ENCODE measurements around the gene VPS26C.
"Not testable (repeated sequence)": the region's sequence is repeated elsewhere in the genome, so short reads cannot be mapped to it uniquely, and the experiment has no call there.

Gene VPS26C

DNA sequence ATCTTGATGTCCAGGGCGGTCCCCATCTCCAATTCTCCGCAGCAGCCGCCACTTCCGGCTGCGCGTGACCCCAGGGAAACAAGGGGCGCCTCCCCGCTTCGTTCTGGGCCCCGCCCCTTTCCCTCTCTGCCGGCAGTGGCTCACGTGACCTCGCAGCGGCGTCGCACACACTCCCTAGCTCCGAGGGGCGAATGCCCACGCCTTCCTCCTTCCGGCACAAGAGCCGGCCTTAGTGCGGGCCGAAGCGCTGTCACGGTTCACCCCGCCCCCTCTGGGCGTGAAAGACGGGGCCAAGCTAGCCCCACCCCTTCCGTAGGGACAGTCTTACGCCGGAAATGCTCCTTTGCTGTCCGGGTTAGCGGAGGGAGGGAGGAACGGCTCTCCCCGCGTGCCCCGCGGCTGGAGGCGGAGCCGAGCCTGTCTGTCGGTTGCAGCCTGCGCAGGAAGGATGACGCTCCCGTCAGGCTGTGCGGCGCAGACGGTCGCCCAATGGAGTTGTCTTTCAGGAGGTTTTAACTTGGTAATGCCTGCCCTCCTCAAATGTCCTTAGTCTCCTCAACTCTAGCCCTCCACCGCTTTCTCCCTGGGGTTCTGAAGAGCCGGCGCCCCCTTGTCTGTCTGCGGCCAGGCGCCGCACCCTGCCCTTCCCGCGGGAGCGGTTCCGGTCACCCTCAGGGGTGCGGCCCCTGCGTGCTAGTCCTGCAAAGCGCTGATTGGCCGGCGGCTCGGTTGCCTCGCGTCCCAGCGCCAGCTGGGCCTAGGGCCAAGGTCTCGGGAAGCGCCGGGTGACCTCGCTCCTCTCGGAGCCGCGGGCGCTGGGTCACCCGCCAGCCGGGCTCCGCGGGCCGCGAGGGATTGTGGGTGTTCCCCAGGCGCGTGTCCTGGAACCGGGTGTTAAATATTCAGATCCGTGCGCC lies at the start of gene VPS26C:
TSS of gene VPS26C (minus strand) at position 66 of the 917 bp plus-strand sequence. CDS start at position 26, 40 bp downstream.
- DNase-seq, result peak; percentile 98

DNA sequence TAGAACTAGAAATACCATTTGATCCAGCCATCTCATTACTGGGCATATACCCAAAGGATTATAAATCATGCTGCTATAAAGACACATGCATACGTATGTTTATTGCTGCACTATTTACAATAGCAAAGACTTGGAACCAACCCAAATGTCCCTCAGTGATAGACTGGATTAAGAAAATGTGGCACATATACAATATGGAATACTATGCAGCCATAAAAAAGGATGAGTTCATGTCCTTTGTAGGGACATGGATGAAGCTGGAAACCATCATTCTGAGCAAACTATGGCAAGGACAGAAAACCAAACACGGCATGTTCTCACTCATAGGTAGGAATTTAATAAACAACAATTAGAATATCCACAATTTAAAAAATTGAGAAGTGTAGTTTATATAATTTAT lies 48.9 kb upstream of the VPS26C start:
- DNase-seq, result not testable (repeated sequence)

DNA sequence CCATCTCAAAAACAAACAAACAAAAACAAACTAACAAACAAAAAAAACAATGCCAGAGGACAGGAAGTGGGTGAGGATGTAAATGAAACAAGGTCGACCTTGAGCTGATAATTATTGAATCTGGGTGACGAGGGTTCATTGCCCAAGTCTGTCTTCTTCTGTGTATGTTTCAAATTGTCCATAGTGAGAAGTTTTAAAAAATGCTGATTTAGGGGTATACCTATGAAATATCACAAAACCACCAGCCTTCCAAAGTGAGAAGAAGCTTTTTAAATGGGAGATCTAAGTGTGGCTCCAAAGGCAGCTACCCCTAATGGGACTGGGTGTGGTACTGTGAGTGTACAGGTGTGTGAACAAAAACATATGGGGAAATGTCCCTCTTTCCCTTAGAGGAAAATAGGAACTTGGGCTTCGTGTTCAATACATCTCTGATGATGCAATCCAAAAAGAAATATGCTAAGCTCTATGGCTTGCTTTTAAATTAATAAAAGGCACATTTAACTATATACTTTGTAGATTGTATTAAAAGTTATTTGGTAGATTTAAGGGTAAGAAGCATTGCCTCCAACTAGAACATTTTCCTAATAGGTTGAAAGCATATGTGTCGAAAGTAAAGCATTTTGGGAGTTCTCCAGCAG lies 33.1 kb upstream of the VPS26C start:
- DNase-seq, result no peak

DNA sequence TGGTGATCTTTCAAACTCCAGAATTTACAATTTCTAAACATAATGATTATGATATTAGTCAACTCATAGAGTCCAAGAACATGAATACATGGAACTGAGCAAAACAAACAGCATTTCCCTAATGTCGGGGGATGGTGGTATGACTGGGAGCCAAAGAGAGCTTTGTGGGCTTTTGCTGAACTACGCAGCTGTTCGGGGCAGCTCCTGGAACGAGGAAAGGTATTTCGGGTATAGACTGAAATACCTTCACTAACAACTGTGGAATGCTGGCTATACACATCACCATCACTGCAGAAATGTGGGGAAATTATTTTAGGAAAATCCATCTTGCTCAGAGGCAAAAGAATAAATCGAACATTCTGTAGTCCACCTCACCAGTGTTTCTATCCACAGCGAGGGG lies 30.2 kb upstream of the VPS26C start:
- DNase-seq, result no peak

DNA sequence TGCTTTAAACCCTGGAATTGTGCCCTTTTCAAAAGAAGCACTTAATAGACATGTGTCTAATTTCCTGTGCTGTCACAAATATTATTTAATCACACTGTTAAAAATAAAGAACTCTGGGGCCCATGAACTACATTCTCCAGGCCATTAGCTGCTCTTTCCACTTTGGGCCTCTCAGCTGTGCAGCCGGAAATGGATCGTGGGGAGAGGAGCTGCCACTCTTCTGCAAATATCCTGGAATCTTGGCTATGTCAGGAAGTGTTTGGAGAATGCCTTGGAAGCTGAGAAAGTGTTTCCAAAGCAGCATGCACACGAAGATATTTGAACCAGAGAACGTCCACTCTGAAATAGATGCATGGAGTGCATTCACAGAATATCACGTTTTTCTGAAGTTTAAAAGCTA lies 27.5 kb upstream of the VPS26C start:
- DNase-seq, result no peak

DNA sequence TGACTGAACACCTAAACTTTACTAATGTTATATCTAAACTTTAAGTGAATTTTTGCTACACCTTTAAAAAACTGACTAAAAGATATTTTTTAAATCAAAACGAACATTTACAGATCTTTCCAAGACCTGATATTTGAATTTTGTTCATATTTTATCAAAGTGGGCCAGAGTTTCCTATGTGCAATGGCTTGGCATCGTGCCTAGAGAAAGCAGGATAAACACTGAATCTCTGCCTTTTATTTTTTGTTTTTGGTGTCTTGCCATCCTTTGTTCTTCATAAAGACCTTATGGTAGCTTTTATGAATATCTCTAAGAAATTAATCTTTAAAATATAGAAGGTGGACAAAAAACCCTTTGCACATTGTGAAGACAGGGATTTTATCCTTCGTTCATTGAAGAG lies 25.8 kb upstream of the VPS26C start:
- no peak for DNase-seq

DNA sequence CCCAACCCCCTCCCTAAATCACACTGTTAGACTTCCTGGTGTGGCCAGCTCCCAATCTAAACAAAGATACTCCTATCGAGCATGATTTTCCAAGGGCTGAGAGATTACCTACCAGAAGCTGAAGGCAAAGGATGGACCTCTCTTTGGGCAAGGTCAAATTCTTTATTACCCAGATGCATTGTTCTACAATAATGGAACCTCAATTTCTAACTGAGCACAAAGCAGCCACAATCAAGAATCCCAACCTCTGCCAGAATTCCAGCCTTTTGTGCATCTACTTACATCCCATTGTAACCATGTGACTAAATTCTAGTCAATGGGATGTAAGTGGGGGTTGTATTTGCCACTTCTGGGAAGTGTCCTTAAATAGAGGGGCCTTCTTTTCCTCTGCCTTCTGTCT lies 24.9 kb upstream of the VPS26C start:
- DNase-seq, result no peak

DNA sequence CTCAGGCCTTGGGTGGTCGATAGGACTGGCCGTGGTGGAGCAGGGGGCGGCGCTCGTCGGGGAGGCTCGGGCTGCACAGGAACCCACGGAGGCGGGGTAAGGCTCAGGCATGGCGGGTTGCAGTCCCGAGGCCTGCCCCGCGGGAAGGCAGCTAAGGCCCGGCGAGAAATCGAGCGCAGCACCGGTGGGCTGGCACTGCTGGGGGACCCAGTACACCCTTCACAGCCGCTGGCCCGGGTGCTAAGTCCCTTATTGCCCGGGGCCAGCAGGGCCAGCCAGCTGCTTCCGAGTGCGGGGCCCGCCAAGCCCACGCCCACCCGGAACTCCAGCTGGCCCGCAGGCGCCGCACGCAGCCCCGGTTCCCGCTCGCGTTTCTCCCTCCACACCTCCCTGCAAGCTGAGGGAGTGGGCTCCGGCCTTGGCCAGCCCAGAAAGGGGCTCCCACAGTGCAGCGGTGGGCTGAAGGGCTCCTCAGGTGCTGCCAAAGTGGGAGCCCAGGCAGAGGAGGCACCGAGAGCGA lies 16.1 kb upstream of the VPS26C start:
- DNase-seq, result not testable (repeated sequence)

DNA sequence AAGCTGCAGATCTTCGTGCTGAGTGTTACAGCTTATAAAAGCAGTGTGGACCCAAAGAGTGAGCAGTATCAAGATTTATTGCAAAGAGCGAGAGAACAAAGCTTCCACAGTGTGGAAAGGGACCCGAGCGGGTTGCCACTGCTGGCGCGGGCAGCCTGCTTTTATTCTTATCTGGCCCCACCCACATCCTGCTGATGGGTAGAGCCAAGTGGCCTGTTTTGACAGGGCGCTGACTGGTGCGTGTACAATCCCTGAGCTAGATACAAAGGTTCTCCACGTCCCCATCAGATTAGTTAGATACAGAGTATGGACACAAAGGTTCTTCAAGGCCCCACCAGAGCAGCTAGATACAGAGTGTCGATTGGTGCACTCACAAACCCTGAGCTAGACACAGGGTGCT lies 15.5 kb upstream of the VPS26C start:
- not testable (repeated sequence) for DNase-seq

DNA sequence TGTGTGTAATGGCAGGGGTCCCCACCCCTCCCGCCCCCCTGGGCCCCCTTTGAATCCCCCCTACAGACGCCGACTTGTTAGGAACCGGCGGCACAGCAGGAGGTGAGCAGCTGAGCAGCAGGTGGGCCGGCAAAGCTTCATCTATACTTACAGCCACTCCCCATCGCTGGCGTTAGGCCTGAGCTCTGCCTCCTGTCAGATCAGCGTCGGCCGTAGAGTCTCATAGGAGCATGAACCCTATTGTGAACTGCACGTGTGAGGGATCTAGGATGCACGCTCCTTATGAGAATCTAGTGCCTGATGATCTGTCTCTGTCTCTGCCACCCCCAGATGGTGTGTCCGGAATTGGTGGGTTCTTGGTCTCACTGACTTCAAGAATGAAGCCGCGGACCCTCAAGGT lies 14.9 kb upstream of the VPS26C start:
- DNase-seq, result peak; percentile 47 to 61

DNA sequence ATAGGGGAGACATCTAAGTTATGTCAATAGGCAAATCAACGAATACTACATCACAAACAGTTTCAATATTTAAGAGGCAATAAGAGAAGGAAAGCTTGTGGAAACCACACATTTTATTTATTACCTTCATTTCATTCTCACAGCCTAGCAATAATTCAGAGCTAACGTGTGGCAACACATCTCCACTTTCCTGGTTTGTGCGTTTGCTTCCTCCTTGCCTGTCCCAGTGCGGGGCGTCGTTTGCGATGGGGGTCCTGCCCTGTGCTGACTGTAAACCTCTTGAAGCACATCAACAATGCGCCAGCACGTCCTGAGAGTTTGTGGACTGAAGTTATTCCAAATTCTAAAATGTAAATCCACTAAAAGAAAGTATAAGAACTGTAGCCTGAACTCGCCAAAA lies 14.4 kb upstream of the VPS26C start:
- no peak for DNase-seq

DNA sequence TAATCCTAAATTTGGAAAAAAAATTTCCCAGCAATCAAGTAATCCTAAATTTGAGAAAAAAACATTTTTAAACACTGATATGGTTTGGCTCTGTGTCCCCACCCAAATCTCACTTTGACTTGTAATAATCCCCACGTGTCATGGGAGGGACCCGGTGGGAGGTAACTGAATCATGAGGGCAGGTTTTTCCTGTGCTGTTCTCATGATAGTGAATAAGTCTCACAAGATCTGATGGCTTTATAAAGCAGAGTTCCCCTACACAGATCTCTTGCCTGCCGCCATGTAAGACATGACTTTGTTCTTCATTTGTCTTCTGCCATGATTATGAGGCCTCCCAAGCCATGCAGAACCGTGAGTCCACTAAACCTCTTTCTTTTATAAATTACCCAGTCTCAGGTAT lies 12.1 kb upstream of the VPS26C start:
- not testable (repeated sequence) for DNase-seq

DNA sequence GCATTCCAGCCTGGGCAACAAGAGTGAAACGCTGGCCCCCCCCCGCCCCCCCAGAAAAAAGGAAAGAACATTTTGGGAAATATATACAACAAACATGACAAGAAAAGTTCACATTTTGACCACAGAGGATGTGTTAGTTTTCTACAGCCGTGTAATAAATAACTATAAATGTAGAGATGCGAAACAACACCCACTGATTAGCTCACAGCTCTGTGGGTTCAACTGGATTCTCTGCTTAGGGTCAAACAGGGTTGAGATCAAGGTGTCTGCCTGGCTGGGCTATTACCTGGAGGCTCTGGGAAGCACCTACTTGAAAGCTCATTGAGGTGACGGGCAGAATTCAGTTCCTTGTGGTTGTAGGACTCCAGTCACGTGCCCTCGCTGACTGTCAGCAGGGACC lies 11.1 kb upstream of the VPS26C start:
- no peak for DNase-seq

DNA sequence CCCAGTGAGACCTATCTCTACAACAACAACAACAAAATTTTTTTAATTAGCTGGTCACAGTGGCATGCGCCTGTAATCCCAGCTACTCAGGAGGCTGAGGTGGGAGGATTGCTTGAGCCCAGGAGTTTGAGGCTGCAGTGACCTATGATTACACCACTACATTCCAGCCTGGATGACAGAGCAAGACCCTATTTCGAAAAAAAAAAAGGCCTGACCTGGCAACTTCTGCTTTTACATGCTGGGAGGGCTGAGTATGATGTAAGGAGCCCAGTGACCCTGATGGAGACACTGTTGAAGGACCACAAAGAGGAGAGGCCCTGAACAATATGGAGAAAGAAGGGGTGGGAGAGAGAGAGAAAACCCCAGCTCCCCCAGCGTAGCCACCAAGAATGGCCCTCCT lies 9.2 kb upstream of the VPS26C start:
- no peak for DNase-seq

DNA sequence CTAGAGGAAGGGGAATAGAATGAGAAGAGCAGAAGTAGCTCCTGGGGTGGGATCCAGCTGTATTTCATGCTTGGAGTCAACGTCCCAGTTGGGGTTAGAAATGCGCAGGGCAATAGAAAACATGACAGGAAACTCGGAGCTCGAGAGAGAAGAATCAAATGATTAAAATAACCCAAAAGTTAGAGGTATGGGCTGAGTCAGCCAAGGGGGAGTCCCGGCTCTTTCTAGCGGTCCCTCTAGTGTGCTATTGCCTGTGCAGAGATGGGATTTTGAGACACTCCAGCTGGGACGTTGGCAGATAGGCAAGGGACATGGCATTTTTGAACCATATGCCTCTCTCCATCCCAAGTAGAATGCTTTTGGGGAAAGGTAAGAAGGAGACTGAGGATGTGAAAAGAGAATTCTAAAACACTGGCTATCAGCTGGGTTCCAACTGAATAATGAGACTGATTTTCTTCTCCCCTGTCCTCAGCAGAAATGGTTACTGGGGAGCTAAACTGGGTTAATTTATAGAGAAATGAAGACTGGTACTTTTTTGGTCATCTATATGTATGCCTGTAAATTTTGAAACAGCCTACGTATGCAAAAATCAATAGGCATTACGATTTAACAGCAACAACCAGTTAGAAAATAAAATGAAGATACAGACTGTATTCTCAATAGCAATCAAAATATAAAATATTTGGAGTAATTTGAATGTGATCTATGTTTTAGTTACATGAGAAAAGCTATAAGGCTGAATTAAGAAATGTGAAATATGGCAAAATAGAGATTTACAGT lies 7.0 kb upstream of the VPS26C start:
- DNase-seq, result no peak

DNA sequence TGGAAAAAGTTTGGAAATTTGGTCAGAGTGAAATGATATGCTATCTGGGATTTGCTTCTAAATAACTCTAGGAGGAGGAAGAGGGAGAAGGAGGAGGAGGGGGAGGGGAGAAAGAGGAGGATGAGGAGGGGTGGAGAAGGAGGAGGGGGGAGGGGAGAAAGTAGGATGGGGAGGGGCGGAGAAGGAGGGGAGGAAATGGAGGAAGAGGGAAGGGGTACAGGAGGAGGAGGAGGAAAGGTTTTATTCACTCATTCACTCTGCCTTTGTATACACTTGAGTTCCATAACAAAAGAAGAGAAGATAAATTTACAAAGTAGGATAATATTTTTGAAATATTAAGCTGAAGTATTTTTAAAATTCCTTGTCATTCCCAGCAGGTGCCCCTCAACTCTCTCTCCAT lies 6.3 kb upstream of the VPS26C start:
- DNase-seq, result no peak

DNA sequence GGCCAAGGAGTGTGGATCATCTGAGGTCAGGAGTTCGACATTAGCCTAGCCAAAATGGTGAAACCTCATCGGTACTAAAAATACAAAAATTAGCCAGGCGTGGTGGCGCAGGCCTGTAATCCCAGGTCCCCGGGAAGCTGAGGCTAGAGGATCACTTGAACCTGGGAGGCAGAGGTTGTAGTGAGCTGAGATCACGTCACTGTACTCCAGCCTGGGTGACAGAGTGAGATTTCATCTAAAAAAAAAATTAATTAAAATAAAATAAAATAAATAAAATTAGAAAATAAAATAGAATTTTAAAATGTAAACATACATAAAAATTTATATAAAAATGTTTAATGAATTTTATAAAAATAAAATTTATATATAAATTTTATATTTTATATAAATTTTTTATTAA lies 5.8 kb upstream of the VPS26C start:
- no peak for DNase-seq

DNA sequence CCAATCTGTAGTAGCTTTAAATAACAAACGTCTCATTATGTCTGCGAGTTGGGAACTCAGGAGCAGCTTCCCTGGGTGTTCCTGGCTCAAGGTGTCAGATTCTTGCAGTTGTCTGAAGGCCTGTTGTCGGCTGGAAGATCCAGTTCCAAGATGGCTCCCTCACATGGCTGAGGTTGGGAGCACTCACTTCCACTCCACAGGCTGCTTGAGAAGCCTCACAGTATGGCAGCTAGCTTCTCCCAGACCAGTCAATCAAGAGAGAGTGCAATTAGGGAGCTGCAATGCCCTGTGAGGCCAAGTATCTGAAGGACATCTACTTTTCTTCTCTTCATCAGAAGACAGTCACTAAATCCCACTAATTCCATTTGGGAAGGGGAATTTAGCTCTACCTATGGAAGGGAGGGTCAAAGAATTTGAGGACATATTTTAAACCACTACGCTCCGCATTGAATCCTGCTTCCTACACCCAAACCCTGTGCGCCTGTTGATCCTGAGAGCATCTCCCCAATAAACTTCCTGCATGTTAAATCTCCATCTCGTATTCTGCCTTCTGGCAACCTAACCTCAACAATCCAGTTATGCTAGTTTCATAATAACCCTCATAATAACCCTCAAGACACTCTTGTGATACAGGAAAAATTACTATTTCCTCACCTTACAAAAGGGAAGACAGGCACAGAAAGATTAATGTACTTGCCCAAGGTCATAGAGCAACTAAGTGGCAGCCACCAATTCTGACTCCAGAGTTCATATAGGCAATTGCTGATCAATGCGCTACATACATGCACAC lies 3.6 kb upstream of the VPS26C start:
- no peak for DNase-seq

DNA sequence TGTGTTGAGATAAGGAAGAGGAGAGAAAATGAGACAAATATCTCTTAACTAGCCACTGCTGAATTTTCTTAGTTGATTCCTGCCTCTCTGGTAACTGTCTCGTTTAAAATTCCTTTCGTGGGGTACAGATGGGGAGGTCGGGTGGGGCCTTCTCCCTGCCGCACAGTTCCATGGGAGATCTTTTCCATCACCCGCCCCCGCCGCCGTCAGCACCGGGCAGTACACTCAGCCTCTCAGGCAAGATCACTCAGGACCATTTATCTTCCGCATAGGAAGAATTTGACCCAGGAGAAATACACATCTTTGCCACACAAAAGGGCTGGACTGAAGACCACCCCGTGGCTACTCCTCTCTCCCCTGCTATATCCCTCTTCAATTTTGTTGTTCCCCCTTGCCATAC lies 2.3 kb upstream of the VPS26C start:
- DNase-seq, result no peak

DNA sequence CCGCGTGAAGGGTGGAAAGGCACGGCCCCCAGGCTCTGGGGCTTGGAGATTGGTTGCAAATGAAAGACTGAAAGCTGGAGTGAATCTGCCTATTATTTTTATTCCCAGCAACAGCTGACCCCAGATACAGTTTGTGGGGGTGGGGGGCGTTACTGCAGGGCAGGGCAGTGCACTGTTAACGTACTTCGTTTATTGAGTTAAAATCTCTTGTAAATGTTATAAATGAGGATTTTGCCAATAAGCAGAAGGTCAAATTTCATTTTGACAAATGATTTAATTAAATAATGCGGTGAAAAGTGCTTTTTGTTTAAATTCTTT lies 1.0 kb upstream of the VPS26C start:
- DNase-seq, result no peak

DNA sequence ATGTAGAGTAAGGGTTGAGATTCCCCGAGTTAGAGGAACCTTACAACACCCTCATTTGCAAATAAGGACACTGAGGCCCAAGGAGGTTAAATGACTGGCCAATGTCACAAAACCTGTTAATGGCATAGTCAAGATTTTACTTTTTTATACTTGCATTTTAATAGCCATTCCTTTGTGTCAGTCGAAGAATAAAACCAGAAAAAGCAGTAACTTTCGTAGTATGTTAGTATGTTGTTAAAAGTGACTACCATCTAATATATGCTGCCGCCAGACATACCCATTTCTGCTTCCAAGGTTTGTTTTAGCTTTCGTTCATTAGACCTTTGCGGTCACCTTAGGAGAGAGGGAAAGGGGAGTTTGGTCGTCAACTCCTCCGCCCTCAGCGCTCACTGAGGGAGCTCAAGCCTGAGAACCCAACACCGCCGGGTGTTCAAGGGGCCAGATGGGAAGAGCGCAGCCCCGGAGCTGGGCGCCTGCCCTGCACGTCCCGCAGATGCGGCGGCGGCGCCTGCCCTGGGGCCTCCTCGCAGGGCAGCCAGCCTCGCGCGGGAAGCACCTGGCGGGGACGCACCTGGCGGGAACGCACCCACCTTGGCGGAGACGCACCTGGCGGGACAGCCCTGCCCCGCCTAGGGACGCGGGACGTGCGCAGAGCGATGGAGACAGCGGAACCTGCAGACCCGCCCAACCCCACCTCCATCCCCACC lies 466 bp downstream of the VPS26C start:
- peak; percentile 50 to 69 for DNase-seq

DNA sequence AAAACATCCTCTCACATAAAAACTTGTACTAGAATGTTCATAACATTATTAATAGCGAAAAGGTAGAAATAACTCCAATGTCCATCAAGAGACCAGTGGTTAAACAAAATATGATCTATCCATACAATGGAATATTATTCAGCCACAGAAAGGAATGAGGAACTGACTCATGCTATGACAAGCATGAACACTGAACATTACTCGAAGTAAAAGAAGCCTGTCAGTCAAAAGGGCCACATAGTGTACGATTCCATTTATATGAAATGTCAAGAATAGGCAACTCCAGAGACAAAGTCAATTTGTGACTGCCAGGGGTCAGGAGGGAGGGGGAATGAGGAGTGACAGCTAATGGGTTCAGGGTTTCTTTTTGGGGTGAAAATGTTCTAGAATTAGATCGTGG lies 2.3 kb downstream of the VPS26C start:
- DNase-seq, result no peak

Measured in SHP77 (cell line).